HepG2 (cell line): ENCODE data around the gene CNGA1. TPM values are rescaled to one million over a fixed set of nuclear protein-coding genes. Genes with fewer than 3 reads are reported as not detected.
A peak's percentile ranks its signal among the peaks of the same experiment; 100 is the strongest.

Experiments used
- AKNA ChIP-seq: sonication (generic); formaldehyde crosslinking; IDR thresholded peaks from 2 replicates; pipeline ENCODE4 v1.4.0; 2020; ENCODE audit warnings: missing genetic modification reagents, borderline replicate concordance
- ARID3A ChIP-seq: IDR thresholded peaks from 2 replicates; pipeline ENCODE4 v1.6.1; 2012; ENCODE audit warnings: low read depth, low read length, improper control_type of control experiment
- FOXK1 ChIP-seq: sonication (generic); formaldehyde crosslinking; IDR thresholded peaks from 2 replicates; pipeline ENCODE4 v1.4.0; 2020; ENCODE audit warnings: low read depth, missing genetic modification reagents, borderline replicate concordance
- GTF3A ChIP-seq: sonication (generic); formaldehyde crosslinking; conservative IDR thresholded peaks from 2 replicates; pipeline ENCODE4 v1.4.0; 2020; ENCODE audit warnings: mild to moderate bottlenecking, missing genetic modification reagents
- KDM5B ChIP-seq: sonication (generic); formaldehyde crosslinking; IDR thresholded peaks from 2 replicates; pipeline ENCODE4 v1.4.0; 2020; ENCODE audit warnings: missing genetic modification reagents, mild to moderate bottlenecking, borderline replicate concordance
- KDM6A ChIP-seq: IDR thresholded peaks from 2 replicates; pipeline ENCODE4 v1.6.1; 2016; ENCODE audit warnings: low read depth
- LRRFIP1 ChIP-seq: sonication (generic); formaldehyde crosslinking; conservative IDR thresholded peaks from 2 replicates; pipeline ENCODE4 v1.4.0; 2020; ENCODE audit warnings: missing genetic modification reagents
- POLR2AphosphoS5 ChIP-seq: IDR thresholded peaks from 2 replicates; pipeline ENCODE4 v1.6.1; 2012; ENCODE audit warnings: low read depth, low read length
- SSRP1 ChIP-seq: IDR thresholded peaks from 2 replicates; pipeline ENCODE4 v1.6.1; 2016; ENCODE audit warnings: control low read depth
- SYNCRIP ChIP-seq: fragments of 200-400 bp; formaldehyde crosslinking; IDR thresholded peaks from 2 replicates; pipeline ENCODE4 v1.6.1; 2018; ENCODE audit warnings: mild to moderate bottlenecking, low read depth, low read length; ENCODE audit not compliant: insufficient read depth
- TFDP1 ChIP-seq: IDR thresholded peaks from 2 replicates; pipeline ENCODE4 v1.6.1; 2016; ENCODE audit warnings: missing compliant biosample characterization, missing genetic modification reagents, borderline replicate concordance
- ZNF136 ChIP-seq: sonication (generic); formaldehyde crosslinking; IDR thresholded peaks from 2 replicates; pipeline ENCODE4 v1.8.1; 2022; ENCODE audit warnings: low read depth, mild to moderate bottlenecking, moderate library complexity, missing genetic modification reagents
- ZNF276 ChIP-seq: sonication (generic); formaldehyde crosslinking; IDR thresholded peaks from 2 replicates; pipeline ENCODE4 v1.4.0; 2020; ENCODE audit warnings: mild to moderate bottlenecking, low read depth, missing genetic modification reagents
- ZNF33A ChIP-seq: sonication (generic); formaldehyde crosslinking; IDR thresholded peaks from 2 replicates; pipeline ENCODE4 v1.5.1; 2020; ENCODE audit warnings: missing genetic modification reagents, mild to moderate bottlenecking, moderate library complexity, borderline replicate concordance
- ZNF598 ChIP-seq: sonication (generic); formaldehyde crosslinking; IDR thresholded peaks from 2 replicates; pipeline ENCODE4 v1.5.1; 2020; ENCODE audit warnings: mild to moderate bottlenecking, missing genetic modification reagents, borderline replicate concordance
- polyA plus RNA-seq, 8 experiments: library from polyadenylated mRNA; depleted of rRNA in 3 of 8; stranded (reverse) in 7 of 8; unstranded in 1 of 8; fragments of >200 nt; fragmentation: Illumina TruSeq in 4 of 8; extraction: Trizol in 4 of 8; gene quantifications; 2 replicates each; pipeline versions ENCODE4 v1.2.1 to v1.2.3, GENCODE V29; 2011 to 2016; ENCODE audit warnings: low read depth in 4 of 8, missing spikeins in 1 of 8, mixed read lengths in 1 of 8; ENCODE audit not compliant: insufficient read depth in 1 of 8
- total RNA-seq, 5 experiments: library from RNA; depleted of rRNA; stranded (reverse); fragments of >200 nt; fragmentation: Illumina TruSeq; extraction: Trizol; gene quantifications; 2 replicates each; pipeline ENCODE4 v1.2.3, GENCODE V29; 2016; ENCODE audit warnings: low read depth in 1 of 5

CNGA1 gene
- total and polyA plus RNA-seq, 2 of the 13 experiments (the other 11 are each of a cell fraction or from before 2014, with no cell fraction given), result 0.22 to 0.40 TPM

GRCh38 chr4:48016141-48017107 is at the start of gene CNGA1, which contains the start of gene NIPAL1 (continued):
- TF ChIP-seq ARID3A (no peak), ZNF136 (no peak), TFDP1 (CRISPR knock-in tag) (peak; percentile 58; the same call in 1 of the 2 replicates), ZNF276 (no peak), FOXK1 (peak; percentile 16; the same call in 1 of the 2 replicates), KDM5B (CRISPR knock-in tag) (no peak), AKNA (CRISPR knock-in tag) (no peak), KDM6A (CRISPR knock-in tag) (no peak), ZNF598 (CRISPR knock-in tag) (0 out of 2 replicates have a peak, but pooled peaks have one; percentile 27), SSRP1 (no peak), SYNCRIP (no peak), POLR2AphosphoS5 (no peak), LRRFIP1 (CRISPR knock-in tag) (no peak), ZNF33A (CRISPR knock-in tag) (no peak), GTF3A (no peak)
